Measurements from ENCODE around the gene TMEM145. TPM values are rescaled to one million over a fixed set of nuclear protein-coding genes. Genes with fewer than 3 reads are reported as not detected.

Gene TMEM145
- total RNA-seq, 2 donors from 2014 or later: 0.50 to 1.6 TPM

DNA sequence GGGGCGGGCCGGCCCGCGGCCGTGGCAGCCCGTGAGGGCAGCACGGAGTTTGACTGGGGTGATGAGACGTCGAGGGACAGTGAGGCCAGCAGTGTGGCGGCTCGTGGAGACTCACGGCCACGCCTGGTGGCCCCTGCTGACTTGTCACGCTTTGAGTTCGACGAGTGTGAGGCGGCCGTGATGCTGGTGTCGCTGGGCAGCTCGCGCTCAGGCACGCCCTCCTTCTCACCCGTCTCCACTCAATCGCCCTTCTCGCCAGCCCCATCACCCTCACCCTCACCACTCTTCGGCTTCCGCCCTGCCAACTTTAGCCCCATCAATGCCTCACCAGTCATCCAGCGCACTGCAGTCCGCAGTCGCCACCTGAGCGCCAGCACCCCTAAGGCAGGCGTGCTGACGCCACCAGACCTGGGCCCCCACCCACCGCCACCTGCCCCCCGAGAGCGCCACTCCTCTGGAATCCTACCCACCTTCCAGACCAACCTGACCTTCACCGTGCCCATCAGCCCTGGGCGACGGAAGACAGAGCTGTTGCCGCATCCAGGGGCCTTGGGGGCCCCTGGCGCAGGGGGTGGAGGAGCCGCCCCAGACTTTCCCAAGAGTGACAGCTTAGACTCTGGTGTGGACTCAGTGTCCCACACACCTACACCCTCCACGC is 39.6 kb upstream of the TMEM145 start:
- H3K9me3 Mint-ChIP-seq: no peaks in the 10 kb centered on the region
- H3K4me1 Mint-ChIP-seq: peaks cover 32% of the 10 kb centered on the region
- H3K36me3 Mint-ChIP-seq (ENCODE audit: low read depth): peaks cover 52% of the 10 kb centered on the region
- H3K4me3 Mint-ChIP-seq: peak overlapping the region; percentile 22
- H3K27me3 Mint-ChIP-seq: no peaks in the 10 kb centered on the region
- ATAC-seq (replicated peaks): no peak
- no peak overlapping the region for H3K27ac Mint-ChIP-seq

DNA sequence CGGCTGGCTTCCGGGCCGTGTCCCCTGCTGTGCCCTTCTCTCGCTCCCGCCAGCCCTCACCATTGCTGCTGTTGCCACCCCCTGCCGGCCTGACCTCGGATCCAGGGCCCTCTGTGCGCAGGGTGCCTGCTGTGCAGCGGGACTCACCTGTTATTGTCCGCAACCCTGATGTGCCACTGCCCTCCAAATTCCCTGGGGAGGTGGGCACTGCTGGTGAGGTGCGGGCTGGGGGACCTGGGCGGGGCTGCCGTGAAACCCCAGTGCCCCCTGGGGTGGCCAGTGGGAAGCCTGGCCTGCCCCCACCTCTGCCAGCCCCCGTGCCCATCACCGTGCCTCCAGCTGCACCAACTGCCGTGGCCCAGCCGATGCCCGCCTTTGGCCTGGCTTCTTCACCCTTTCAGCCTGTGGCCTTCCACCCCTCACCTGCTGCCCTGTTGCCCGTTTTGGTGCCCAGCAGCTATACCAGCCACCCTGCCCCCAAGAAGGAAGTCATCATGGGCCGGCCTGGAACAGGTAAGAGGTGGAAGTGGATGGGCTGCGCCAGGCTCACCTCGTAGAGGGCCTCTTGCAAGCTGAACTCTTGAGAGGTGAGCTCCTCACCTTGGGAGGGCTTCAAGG is 38.9 kb upstream of the TMEM145 start:
- Mint-ChIP-seq H3K4me1 (peaks cover 38% of the 10 kb centered on the region), H3K9me3 (no peaks in the 10 kb centered on the region), H3K27me3 (no peaks in the 10 kb centered on the region), H3K36me3 (ENCODE audit: low read depth) (peaks cover 58% of the 10 kb centered on the region), H3K4me3 (no peak overlapping the region), H3K27ac (no peak overlapping the region)
- ATAC-seq (replicated peaks): no peak

DNA sequence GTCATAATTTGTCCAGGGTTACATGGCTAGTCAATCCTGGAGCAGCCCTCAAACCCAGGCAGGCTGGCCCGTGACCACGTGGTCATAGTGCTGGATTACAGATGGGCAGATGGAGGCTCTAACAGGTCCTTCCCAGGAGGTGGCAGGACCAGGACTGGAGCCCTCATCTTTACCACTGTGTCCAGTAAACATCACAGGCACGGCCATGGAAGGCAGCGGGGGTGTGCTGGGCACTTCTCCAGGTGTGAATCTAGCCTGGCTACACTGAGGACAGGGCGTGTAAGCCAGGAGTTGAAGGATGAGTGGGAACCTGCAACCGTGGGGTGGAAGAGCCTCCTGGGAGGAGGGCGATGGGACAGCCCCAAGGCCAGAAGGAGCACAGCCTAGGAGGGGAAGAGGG is 38.0 kb upstream of the TMEM145 start:
- Mint-ChIP-seq H3K9me3 (no peaks in the 10 kb centered on the region), H3K27ac (peak overlapping the region; percentile 46), H3K36me3 (ENCODE audit: low read depth) (peaks cover 65% of the 10 kb centered on the region), H3K4me3 (no peak overlapping the region), H3K4me1 (peaks cover 43% of the 10 kb centered on the region), H3K27me3 (no peaks in the 10 kb centered on the region)
- no peak for ATAC-seq (replicated peaks)

DNA sequence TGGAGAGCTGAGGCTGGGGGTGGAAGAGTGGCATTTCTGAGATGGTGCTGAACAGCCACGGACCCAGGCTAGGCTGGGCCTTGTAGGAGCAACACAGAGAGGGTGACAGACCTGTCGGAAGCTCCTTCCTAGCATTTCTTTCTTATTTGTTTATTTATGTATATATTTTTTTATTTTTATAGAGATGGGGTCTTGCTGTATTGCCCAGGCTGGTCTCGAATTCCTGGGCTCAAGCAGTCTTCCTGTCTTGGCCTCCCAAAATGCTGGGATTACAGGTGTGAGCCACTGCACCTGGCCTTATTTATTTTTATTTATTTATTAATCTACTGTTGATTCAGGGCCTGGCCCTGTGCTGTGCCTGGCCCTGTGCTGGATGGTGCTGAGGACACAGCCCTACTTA is 37.6 kb upstream of the TMEM145 start:
- no peak for ATAC-seq (replicated peaks)
- Mint-ChIP-seq H3K36me3 (ENCODE audit: low read depth) (peaks cover 65% of the 10 kb centered on the region), H3K27me3 (no peaks in the 10 kb centered on the region), H3K27ac (peak overlapping the region; percentile 46), H3K4me1 (peaks cover 43% of the 10 kb centered on the region), H3K9me3 (no peaks in the 10 kb centered on the region), H3K4me3 (no peak overlapping the region)

DNA sequence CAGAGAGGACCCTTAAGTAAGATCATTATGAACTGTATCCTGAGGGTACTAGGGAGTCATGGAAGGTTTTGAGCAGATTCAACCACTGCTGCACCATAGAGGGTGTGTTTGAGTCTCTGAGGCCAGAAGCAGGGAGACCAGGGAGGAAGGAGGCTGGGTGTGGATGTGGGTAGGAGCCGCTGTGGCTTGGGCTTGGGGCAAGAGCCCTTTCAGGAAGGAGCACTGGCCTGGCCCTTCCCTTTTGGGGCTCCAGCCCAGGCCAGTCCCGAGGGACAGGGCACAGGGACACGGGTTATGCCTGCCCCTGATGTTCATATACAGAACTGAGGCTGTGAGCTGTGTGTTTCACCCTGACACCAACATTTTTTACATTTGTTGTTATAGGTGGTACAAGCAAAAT is 36.8 kb upstream of the TMEM145 start:
- no peak overlapping the region for H3K4me3 Mint-ChIP-seq
- no peaks in the 10 kb centered on the region for H3K9me3 Mint-ChIP-seq
- peaks cover 65% of the 10 kb centered on the region for H3K36me3 Mint-ChIP-seq (ENCODE audit: low read depth)
- H3K27me3 Mint-ChIP-seq: no peaks in the 10 kb centered on the region
- ATAC-seq (replicated peaks): no peak
- peaks cover 39% of the 10 kb centered on the region for H3K4me1 Mint-ChIP-seq
- peak overlapping the region; percentile 46 for H3K27ac Mint-ChIP-seq

DNA sequence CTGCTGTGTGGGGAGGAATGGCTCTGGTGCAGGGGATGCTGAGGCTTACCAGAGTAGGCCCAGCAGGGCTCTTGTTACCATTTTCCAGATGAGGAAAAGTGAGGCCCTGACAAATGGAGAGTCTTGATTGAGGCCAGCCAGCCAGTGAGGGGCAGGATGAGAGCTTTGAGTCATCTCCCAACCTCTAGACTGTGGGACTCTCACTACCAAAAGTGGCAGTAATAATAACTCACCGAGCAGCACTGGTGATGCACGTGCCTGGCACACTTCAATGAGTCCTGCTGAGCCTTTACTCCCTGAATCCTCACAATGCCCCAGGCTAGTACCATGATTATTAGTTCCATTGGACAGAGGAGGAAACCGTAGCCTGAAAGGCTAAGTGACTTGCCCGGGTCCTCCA is 36.3 kb upstream of the TMEM145 start:
- H3K27ac Mint-ChIP-seq: peak overlapping the region; percentile 46
- no peaks in the 10 kb centered on the region for H3K9me3 Mint-ChIP-seq
- no peak overlapping the region for H3K4me3 Mint-ChIP-seq
- no peaks in the 10 kb centered on the region for H3K27me3 Mint-ChIP-seq
- peaks cover 65% of the 10 kb centered on the region for H3K36me3 Mint-ChIP-seq (ENCODE audit: low read depth)
- ATAC-seq (replicated peaks): peak; percentile 75
- H3K4me1 Mint-ChIP-seq: peaks cover 39% of the 10 kb centered on the region

DNA sequence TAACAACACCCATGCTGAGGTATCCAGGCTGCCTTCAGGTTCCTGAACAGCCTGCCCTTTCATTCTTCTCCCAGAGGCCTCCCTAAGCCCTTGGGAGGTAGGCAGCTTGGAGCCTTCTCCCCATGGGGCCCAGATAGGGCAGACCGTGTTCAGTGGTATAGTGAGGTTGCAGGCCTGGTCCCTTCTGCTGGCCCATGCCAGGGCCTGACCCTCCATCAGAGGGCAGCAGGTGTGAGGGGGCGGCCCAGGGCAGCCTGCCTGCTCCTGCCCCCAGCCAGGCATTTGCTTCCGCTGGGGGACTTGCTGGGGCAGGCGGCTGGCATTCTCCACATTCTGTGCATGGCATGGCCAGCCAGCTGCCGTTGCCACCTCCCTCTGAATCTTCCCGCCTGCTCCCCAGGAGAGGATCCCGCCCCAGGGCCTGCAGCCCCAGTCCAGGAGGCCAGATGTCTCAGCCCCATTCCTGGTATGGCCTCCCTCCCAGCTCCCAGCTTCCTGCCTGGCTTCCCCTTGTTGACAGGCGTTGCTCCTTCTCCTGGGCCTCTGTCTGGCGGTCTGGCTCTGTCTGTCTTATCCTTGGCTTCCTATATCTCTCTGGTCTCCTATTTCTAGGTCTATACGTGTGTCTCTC is 35.2 kb upstream of the TMEM145 start:
- no peak for ATAC-seq (replicated peaks)
- H3K27me3 Mint-ChIP-seq: no peaks in the 10 kb centered on the region
- H3K4me3 Mint-ChIP-seq: no peak overlapping the region
- H3K27ac Mint-ChIP-seq: peak overlapping the region; percentile 98
- H3K9me3 Mint-ChIP-seq: no peaks in the 10 kb centered on the region
- peaks cover 45% of the 10 kb centered on the region for H3K4me1 Mint-ChIP-seq
- peaks cover 60% of the 10 kb centered on the region for H3K36me3 Mint-ChIP-seq (ENCODE audit: low read depth)

DNA sequence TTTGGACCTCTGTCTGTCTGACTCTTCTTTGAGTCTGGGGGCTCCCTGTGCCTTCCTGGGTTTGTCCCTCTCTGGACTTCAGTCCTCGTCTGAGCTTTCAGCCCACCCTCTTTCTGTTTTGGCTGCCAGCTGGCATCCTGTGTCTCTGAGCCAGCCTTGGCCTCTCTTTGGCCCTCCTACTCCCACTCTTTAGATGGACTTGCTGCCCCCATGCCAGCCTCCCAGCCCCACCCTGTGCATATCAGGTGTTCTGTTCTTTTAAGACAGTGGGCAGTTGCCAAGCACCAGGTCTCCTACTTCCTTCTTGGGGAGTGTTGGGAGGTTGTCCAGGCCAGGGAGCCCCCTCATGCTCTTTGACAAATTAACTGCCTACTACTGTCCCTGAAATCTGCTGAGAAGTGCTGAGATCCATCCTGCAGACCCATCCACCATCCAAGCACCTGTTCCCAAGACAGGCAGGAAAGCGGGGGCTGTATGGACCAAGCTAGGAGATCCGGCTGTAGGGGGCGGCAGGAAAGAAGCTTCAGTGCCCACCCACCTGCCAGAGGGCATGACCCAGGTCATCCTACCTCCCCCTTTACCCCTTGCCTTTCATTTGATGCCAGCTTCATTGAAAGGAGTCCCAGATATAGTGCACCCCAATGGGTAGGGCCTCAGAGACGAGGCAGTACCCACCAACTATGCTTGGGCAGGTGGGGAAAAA is 34.5 kb upstream of the TMEM145 start:
- ATAC-seq (replicated peaks): no peak
- Mint-ChIP-seq H3K27me3 (no peaks in the 10 kb centered on the region), H3K4me1 (peaks cover 45% of the 10 kb centered on the region), H3K4me3 (no peak overlapping the region), H3K36me3 (ENCODE audit: low read depth) (peaks cover 53% of the 10 kb centered on the region), H3K9me3 (no peaks in the 10 kb centered on the region), H3K27ac (peak overlapping the region; percentile 98)

DNA sequence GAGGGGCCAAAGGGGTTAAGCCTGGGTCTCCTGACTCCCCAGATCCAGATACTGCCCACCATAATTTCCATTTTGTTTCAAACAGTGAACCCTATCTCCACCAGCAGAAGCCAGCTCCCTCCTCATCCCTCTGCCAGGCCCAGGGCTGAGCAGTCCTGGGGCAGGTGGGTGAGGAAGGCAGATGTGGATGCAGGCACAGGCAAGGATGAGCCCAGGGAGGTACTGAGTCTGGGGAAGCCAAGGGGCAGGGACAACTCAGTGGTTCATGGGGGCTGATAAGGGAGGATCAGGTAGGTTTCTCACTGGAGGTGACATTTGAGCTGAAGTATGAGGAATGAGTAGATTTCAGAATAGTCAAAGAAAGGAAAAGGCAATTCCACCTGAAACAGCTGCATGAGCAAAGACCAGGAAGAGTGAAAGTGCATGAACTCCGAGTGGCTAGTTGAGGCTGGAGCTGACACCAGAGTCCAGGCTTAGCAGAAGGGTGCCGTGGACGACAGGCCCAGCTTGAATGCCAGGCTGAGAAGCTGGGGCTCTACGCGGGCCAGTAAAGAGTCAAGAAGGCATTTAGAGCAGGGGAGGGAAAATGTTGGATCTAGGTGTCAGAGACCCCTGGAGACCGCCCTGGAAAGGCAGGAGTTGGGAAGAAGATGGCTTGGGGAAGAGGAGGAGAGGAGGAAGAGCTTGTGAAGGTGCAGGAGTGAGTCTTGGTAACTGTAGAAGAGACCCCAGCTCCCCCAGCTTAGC is 33.8 kb upstream of the TMEM145 start:
- Mint-ChIP-seq H3K9me3 (no peaks in the 10 kb centered on the region), H3K4me1 (peaks cover 45% of the 10 kb centered on the region), H3K4me3 (no peak overlapping the region), H3K27ac (peak overlapping the region; percentile 98), H3K27me3 (no peaks in the 10 kb centered on the region), H3K36me3 (ENCODE audit: low read depth) (peaks cover 46% of the 10 kb centered on the region)
- ATAC-seq (replicated peaks): no peak

DNA sequence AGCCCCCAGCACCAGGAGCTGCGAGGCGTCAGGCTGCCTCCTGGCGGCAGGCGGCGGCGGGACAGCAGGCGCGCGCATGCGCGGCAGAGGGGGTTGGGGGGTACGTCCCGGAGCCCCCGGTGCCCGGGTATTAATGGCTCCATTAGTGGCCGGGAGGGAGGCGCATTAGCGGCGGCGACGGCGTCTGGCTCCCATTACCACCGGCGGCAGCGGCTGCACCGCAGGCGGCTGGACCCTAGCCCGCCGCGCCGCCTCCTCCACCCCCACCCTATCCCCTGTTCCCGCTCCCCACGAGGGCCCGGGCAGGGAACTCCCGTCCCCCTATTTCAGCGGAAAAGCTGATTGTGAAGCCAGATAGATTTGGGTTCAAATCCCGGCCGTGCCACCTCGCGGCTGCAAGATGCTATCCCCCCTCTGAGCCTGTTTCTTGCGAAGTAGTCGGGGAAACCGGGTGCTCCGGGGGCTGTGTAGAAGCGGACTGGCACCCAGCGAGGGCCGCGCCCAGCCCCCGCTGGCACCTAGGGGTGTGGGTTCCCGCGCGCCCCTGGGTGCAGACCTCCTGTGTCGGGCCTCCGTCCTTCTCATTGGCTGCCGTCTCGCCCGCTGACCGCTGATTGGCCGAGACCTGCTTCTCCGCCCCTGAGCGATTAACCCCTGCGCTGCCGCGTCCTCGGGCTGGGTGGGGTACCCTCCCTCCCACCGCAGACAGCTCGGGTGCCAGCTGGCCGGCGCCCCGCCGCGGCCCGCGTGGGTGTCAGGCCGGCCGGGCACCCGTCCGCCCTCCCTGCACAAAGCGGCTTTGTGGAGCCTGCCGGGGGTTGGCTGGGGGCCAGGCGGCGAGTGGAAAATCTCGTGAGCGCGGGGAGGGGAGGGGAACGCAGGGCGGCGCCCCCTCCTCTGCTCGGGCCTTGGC is 33.0 kb upstream of the TMEM145 start:
- no peaks in the 10 kb centered on the region for H3K9me3 Mint-ChIP-seq
- peak overlapping the region; percentile 98 for H3K27ac Mint-ChIP-seq
- no peaks in the 10 kb centered on the region for H3K27me3 Mint-ChIP-seq
- peaks cover 44% of the 10 kb centered on the region for H3K36me3 Mint-ChIP-seq (ENCODE audit: low read depth)
- H3K4me3 Mint-ChIP-seq: no peak overlapping the region
- peaks cover 43% of the 10 kb centered on the region for H3K4me1 Mint-ChIP-seq
- ATAC-seq (replicated peaks): peak; percentile 36

DNA sequence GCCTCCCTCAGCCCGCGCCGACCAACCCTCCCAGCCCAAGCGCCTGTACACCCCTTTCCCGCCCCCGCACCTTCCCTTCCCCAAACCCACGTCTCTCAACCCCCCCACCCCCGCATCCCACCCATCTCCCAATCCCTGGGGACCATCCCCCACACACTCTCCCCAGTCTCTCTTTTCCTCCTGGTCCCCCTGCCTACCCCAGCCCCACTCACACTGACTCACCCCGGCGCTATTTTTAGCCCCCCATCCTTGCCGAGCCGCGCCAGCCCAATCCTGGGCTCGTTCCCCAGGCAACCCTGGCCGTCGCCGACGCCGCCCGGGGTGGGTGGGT is 32.3 kb upstream of the TMEM145 start:
- Mint-ChIP-seq H3K4me1 (peaks cover 42% of the 10 kb centered on the region), H3K4me3 (no peak overlapping the region), H3K27ac (no peak overlapping the region), H3K9me3 (no peaks in the 10 kb centered on the region), H3K36me3 (ENCODE audit: low read depth) (peaks cover 44% of the 10 kb centered on the region), H3K27me3 (no peaks in the 10 kb centered on the region)
- ATAC-seq (replicated peaks): no peak

DNA sequence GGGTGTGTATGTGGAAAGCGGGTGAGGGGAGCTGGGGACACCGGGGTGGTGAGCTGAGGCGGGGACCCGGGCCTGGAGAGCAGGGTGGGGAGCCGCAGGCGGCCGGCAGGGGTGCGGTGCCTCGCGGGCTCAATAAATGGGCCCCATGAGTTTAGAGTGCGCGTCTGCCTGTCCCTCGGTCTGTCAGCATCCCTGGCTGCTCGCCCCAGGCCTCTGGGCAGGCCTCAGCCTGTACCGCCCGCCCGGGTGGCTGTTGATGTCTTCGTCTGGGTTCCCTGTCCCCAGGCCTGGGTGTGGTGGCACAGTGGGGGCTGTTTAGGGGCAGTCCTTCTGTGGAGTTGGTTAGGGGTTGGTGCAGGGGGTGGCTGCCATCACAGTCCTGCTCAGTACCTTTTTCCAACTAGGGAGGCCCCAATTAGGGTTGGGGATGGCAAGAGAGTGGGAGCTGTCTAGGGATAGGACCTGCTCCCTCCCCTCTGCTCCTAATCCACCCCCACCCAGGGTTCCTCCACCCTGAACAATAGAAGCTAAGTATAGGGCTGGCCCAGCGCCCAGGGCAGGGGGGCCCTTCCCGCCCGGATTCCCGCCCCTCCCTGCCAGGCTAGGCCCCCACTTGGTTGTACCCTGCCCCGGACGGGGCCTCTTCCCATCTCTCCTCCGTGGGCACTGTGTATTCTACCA is 31.8 kb upstream of the TMEM145 start:
- no peaks in the 10 kb centered on the region for H3K9me3 Mint-ChIP-seq
- peaks cover 41% of the 10 kb centered on the region for H3K4me1 Mint-ChIP-seq
- H3K27me3 Mint-ChIP-seq: no peaks in the 10 kb centered on the region
- H3K36me3 Mint-ChIP-seq (ENCODE audit: low read depth): peaks cover 44% of the 10 kb centered on the region
- no peak overlapping the region for H3K4me3 Mint-ChIP-seq
- no peak for ATAC-seq (replicated peaks)
- H3K27ac Mint-ChIP-seq: no peak overlapping the region

Data from activated T-helper 17 cell treated with anti-CD3 and anti-CD28 coated beads, Interleukin-2, amount 50 U/mL, for 72 hours (primary cell).